Left cardiac atrium (tissue), 4 donors: ENCODE measurements around the gene FAXC. TPM values are rescaled to one million over a fixed set of nuclear protein-coding genes. Genes with fewer than 3 reads are reported as not detected.

Experiments used
- ATAC-seq, 2 donors: fragments of 200-7000 bp; cut with Tn5 transposase; one replicate each; pipeline ENCODE4 v1.9.1; 2020; ENCODE audit warnings: mild to moderate bottlenecking in 2 of 2, moderate library complexity in 2 of 2
- DNase-seq: peaks from one replicate; pipeline ENCODE4 v3.0.0-alpha.2; 2020
- intact Hi-C, 2 donors: fragments of 100-400 bp; cut with DNase I; formaldehyde crosslinking; loops; one replicate each; pipeline versions ENCODE4 v1.14.1 to v1.15.1; 2022 to 2023
- total RNA-seq, 2 donors: library from RNA; stranded (reverse); fragmentation: NEBNext Ultra II Directional; extraction: Animal tissue kit (Norgen Biotek cat#: 25700); gene quantifications; one replicate each; pipeline ENCODE4 v1.2.1, GENCODE V29; 2021
- donor health status: DM: no; HTN: yes; CAD: no.
- donor health status: DM: no; HTN: yes; CAD: no; lungs with severe emphysema.
- donor health status: DM: yes; HTN: yes; CAD: no.
- donor health status: Dilated cardiomyopathy.

FAXC gene
- total RNA-seq, 2 donors from 2014 or later = 0.42 TPM; not detected in 1

DNA sequence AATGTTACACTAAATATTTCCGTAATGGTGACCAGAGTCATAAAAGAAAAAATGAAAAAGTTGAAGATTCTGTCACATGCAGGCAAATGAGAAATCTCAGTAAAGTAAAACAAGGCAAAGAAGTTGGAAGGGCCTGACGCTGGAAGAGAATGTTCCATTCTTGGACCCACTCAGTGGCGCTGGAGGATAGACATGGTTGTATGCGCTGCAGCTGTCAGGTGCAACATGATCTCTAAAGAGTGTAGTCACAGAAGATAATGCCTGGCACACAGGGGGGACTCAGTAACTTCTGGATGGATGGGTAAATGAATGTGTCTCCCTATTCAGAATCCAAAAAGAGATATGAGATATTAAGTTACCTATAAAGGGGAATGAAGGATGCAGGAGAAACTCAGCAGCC, 116.3 kb downstream of the FAXC start:
- intact Hi-C loops = loop anchor here in 1 of 2 donors (10.0 kb wide), 1 partner anchor 78 kb away; no protein-coding TSS in a partner anchor
- ATAC-seq = no peak
- no peak for DNase-seq

DNA sequence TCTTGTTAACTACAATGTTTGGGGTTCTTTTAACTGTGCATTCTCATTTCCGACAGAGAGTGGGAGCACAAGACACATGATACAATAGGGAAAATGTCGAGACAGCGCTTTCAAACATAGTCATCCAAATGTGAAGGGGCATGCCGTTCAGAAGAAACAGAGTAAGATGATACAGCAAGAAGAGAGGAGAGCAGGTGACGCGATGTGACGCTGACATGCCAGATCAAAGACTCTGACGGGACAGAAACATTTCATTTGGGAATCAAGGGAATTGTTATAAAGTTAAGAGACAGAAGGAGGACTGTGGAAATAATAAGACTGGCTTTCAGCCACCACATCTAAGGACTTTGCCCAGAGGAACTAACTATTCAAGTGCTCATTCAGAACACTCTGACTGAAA, 117.4 kb downstream of the FAXC start:
- intact Hi-C loops = loop anchor here in 1 of 2 donors (10.0 kb wide), 1 partner anchor 77 kb away; no protein-coding TSS in a partner anchor
- no peak for DNase-seq
- no peak for ATAC-seq

DNA sequence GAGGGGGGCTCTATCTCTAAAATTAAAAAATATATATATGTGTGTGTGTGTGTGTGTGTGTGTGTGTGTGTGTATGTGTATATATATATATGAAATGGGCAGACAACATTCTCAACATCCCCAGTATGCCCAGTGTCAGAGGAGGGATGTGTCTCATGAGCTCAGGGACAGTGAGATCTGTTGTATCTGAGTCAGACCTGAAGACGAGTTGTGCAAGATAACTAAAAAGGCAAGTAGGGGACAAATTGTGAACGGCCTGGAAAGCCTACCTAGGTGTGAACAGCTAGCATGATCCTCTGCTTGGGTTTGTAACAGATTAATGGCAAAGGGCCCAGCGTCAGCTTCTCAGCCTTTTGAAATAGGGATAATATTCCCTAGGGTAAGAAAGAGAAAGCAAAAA, 124.3 kb downstream of the FAXC start:
- intact Hi-C loops = no loop called here
- DNase-seq (no peak), ATAC-seq (no peak)

Other genes with a start within 250 kb of the FAXC start
- gene COQ3, start 44.5 kb upstream of the FAXC start, total RNA-seq = 10 to 100 TPM; 24.1 to 25.2 TPM
- 10 to 100 TPM; 47.7 to 57.3 TPM for gene PNISR, start 75.6 kb upstream of the FAXC start, total RNA-seq
- gene USP45, start 165.7 kb upstream of the FAXC start, total RNA-seq = 1 to 10 TPM; 9.4 to 9.8 TPM
- 10 to 100 TPM; 20.6 to 28.9 TPM for gene CCNC, start 219.0 kb upstream of the FAXC start, total RNA-seq